GM18517 (cell line): ENCODE results near the gene PER1.

Experiments used
- ATAC-seq: cut with Tn5 transposase; IDR thresholded peaks from one replicate; pipeline ENCODE4 v1.9.1; 2021; ENCODE audit warnings: mild to moderate bottlenecking, moderate library complexity; ENCODE audit not compliant: unreplicated experiment

Gene PER1

GRCh38 chr17:8103549-8103948 is 48.7 kb downstream of the PER1 start:
- no peak for ATAC-seq

- no peak for ATAC-seq
Observed at GRCh38 chr17:8101721-8102120, 50.5 kb downstream of the PER1 start.

GRCh38 chr17:8100763-8101162 is 51.4 kb downstream of the PER1 start:
- ATAC-seq = no peak

GRCh38 chr17:8100111-8100510 is 52.1 kb downstream of the PER1 start:
- ATAC-seq = no peak

- ATAC-seq = no peak
Observed at GRCh38 chr17:8096541-8096940, 55.7 kb downstream of the PER1 start.

- ATAC-seq = no peak
Observed at GRCh38 chr17:8095361-8095760, 56.8 kb downstream of the PER1 start.

GRCh38 chr17:8091033-8091687 is 61.0 kb downstream of the PER1 start:
- ATAC-seq = no peak
